T1000 (cell line): Measurements from ENCODE around the gene KCNQ4.

Source experiments
- DNase-seq: peaks from one replicate; lab custom pipeline; 2025; ENCODE audit warnings: mixed read lengths; lab: John Stamatoyannopoulos, UW

Gene KCNQ4

DNA sequence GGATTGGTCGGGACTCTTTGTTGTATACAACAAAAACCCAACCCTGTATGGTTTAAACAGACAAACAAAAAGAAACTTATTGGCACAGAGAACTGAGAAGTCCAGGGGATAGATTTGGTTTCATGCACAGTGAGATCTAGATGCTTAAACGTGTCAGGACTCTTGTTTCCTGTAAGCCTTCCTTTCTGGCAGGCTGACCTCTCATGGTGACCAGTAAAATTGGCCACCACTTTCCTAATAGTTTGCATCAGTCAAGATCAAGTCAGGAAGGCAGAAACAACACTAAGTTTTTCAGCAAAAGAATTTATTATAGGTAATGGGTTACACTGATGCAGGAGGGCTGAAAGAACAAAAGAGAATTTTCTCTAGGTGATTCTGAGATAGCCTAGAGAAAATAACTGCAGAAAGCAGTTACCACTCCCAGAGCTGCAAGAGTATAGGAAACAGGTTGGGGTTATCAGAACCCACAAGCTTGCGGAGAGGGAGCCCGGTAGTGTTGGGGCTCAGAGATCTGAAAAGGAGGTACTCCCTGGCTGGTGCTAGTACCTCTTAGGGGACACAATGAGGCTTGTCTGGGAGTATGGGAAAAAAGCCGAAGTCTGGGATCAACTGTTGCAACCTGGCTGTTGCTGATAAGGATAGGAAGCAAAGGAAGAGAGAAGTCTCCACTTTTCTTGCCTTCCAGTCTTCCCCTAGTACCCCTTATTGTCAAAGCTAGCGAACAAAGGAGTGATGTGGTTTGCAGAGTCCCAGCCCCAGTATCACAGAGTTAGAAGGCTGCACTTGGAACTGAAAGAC lies 57.1 kb downstream of the KCNQ4 start:
- no peak for DNase-seq

DNA sequence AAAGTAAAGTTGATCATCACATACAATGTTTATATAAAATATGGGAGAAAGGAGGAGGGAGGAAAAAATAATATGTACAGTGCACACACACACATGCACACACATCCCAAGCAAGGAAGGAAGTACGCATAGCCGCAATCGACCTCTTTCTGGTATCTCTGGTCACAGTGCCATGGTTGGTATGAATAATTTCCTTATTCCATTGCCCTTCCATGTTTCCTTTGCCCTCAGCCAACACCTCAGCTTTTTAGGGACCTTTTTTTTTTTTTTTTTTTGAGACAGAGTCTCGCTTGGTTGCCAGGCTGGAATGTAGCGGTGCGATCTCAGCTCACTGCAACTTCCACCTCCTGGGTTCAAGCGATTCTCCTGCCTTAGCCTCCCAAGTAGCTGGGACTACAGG lies 58.0 kb downstream of the KCNQ4 start:
- DNase-seq: no peak

GRCh38 chr1:40842207-40842606 lies 58.6 kb downstream of the KCNQ4 start:
- no peak for DNase-seq

GRCh38 chr1:40842691-40843090 lies 59.1 kb downstream of the KCNQ4 start:
- no peak for DNase-seq

DNA sequence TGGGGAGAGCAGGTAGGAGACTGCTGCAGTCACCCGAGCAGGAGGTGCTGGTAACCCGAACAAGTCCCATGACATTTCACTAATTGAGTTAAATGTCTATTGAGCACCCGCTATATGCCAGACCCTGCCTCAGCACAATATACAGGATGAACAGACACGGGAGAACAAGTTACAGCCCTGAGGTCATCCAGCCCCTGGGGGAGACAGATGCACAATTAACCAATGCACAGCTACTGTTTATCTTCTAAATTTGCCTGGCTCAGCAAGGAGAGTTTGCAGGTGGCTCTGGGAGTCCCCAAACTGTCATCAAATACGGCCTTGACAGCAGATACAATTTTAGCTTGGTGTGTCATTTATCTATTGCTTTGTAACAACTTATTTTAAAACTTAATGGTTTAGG lies 60.5 kb downstream of the KCNQ4 start:
- DNase-seq: no peak

- no peak for DNase-seq
These were observed 61.6 kb downstream of the KCNQ4 start for GRCh38 chr1:40844887-40845878.

DNA sequence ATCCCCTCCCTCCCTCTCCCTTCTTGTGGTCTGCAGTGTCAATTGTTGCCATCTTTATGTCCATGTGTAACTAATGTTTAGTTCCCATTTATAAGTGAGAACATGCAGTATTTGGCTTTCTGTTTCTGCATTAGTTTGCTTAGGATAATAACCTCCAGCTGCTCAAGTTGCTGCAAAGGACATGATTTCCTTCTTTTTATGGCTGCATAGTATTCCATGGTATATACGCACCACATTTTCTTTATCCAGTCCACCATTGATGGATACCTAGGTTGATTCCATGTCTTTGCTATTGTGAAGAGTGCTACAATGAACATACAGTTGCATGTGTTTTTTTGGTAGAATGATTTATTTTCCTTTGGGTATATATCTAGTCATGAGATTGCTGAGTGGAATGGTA lies 62.3 kb downstream of the KCNQ4 start:
- no peak for DNase-seq

GRCh38 chr1:40847023-40847745 lies 63.6 kb downstream of the KCNQ4 start:
- peak; percentile 14 for DNase-seq

- peak; percentile 38 for DNase-seq
These were observed 65.1 kb downstream of the KCNQ4 start for GRCh38 chr1:40848530-40849189.

DNA sequence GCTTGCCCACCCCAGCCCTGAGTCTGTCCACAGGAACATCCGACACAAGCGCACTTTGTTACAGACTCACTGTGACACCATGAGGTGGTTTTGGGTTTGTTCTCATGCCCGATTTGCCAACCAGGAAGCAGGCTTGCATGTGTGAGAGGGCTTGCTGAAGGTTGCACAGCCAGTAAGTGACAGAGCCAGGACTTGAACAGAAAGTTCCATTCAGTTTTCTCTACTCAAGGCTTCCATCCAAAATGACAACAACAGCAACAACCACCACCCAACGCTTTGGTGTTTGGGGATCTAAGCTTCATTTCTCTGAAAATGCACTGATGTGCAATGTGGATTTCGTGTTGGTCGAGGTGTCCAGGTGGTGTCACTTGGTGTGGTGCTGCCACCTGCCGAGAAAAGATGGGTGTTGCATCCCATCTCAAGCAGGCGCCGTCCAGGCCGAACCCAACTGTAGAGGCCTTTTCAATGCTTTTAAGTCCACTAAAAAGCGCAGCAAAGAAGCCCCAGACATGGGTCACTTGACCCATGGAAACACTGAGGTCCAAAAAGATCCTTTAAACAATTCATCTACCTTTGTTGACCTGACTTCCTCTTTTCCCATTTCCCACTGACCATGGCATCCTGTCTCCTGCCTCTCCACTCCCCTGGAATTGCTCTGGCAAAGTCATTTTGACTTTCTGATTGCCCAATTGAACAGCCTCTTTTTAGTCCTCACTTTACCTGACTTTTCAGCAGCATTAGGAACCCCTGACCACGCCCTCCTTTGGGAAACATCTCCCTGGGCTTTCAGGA lies 66.4 kb downstream of the KCNQ4 start:
- peak; percentile 57 for DNase-seq

GRCh38 chr1:40851643-40852042 lies 68.1 kb downstream of the KCNQ4 start:
- DNase-seq: no peak

DNA sequence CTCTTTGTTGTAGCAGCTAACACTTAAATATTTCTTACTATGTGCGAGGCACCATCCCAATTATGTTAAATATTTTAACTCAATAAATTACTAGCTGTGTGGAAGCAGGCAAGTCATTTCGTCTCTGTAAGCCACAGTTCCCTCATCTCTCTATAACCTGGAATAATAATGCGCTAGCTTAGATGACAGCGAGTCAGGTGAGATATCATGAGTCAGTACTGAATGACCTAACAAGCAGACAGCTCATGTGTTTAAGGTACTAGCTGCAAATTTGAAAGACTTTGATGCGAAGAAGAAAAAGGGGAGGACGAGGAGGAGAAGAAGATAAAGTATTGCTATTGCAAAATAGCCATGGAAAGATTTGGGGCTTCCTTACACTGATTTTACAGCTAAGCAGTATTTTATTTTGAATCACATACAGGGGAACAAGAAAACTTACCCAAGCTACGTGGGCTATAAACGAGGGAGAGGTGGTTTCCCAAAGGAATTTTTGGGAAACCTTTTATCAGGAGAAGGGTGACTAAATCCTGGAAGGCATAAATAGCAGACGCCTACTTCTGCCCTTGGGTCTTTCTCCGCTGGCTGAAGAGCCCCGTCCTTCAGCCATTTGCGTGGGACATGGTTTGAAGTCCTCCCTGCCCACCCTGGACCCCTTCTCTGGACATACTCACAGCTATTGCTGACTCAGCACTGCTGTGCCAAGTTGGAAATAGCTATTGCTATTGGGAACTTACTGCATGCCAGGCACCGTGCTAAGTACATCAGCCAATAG lies 69.7 kb downstream of the KCNQ4 start:
- no peak for DNase-seq

GRCh38 chr1:40853885-40854170 lies 70.2 kb downstream of the KCNQ4 start:
- no peak for DNase-seq

- DNase-seq: no peak
These were observed 71.9 kb downstream of the KCNQ4 start for GRCh38 chr1:40855513-40855912.

- DNase-seq: no peak
These were observed 72.5 kb downstream of the KCNQ4 start for GRCh38 chr1:40856116-40856515.

- DNase-seq: no peak
These were observed 73.2 kb downstream of the KCNQ4 start for GRCh38 chr1:40856656-40857302.

- no peak for DNase-seq
These were observed 74.2 kb downstream of the KCNQ4 start for GRCh38 chr1:40857737-40858136.

DNA sequence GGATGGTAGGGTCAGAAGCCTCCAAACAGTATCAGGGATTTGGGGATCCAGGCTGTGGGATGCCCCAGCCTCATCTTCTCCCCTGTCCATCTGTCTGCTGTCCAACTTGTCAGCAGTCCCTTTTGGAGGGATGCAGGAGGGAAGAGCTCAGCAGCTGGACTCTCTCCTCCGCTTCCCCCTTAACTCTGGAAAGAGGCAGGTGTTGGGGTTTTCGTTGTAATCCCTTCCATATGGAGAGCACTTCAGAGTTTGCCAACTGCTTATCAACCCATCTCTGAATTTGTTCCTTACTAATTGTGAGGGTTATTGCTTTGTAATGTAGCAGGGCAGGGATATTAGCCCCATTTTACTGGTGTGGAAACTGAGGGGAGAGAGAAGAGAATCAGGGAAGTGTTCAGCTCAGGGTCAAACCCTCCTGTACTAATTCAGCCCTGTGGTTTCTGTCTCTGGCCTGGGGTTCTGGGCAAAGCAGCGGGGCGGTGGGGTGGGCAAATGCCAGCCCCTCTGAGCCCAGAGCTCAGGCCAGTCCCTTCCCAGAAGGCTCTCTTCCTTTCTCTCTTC lies 75.3 kb downstream of the KCNQ4 start:
- DNase-seq: no peak

GRCh38 chr1:40860706-40861223 lies 77.2 kb downstream of the KCNQ4 start:
- no peak for DNase-seq
